PC-9 (cell line): ENCODE measurements around the gene LRRC8D.
"Not testable (repeated sequence)": the region's sequence is repeated elsewhere in the genome, so short reads cannot be mapped to it uniquely, and the experiment has no call there.

Experiments
- CTCF ChIP-seq: fragments of 200-600 bp; sonication (generic); conservative IDR thresholded peaks from 2 replicates; pipeline ENCODE4 v1.6.1; 2017; ENCODE audit warnings: mixed run types, antibody characterized with exemption, mild to moderate bottlenecking, moderate library complexity
- EZH2 ChIP-seq: fragments of 200-600 bp; sonication (generic); IDR thresholded peaks from 2 replicates; pipeline ENCODE4 v1.8.0; 2017; ENCODE audit warnings: antibody characterized with exemption, low read depth

GRCh38 chr1:89776104-89776503 is 44.7 kb upstream of the LRRC8D start:
- TF ChIP-seq CTCF, EZH2: not testable (repeated sequence)
